Upper lobe of left lung (tissue), 4 donors: ENCODE measurements around the gene ATXN7.

ENCODE experiments used
- CTCF ChIP-seq, 6 experiments: fragments of 450-650 bp in 4 of 6; fragments of 200-600 bp in 2 of 6; sonication (generic) in 2 of 6; IDR thresholded peaks; one replicate each; pipeline ENCODE4 v1.5.1; 2016 to 2019; ENCODE audit warnings: antibody characterized with exemption in 6 of 6
- POLR2A ChIP-seq, 4 donors: fragments of 450-650 bp; IDR thresholded peaks; one replicate each; pipeline ENCODE4 v1.5.1; 2016 to 2017; ENCODE audit warnings: antibody characterized with exemption in 4 of 4, mild to moderate bottlenecking in 2 of 4

GRCh38 chr3:63918321-63918720 lies 54.7 kb downstream of the ATXN7 start:
- TF ChIP-seq CTCF (IDR thresholded peaks at IDR 0.05) (no peak), POLR2A (IDR thresholded peaks at IDR 0.05) (no peak)
